OCI-LY7 (cell line): ENCODE data around the gene DCC. TPM values are rescaled to one million over a fixed set of nuclear protein-coding genes. Genes with fewer than 3 reads are reported as not detected.

Experiments used
- BruUV-seq: library from RNA; stranded (reverse); fragments of 400-500 nt; replicated peaks from 2 replicates; lab custom pipeline; 2021; lab: Mats Ljungman, UMichigan
- CTCF ChIA-PET: fragments of 300-600 bp; sonication (Branson Sonifier 250); formaldehyde crosslinking; loops from one replicate; lab custom pipeline; 2022; ENCODE audit warnings: antibody characterized with exemption; ENCODE audit not compliant: unreplicated experiment; lab: Charles Lee
- POLR2A ChIA-PET: fragments of 300-600 bp; sonication (Branson Sonifier 250); formaldehyde crosslinking; loops from one replicate; lab custom pipeline; 2022; ENCODE audit warnings: antibody characterized with exemption; lab: Charles Lee
- DNase-seq: peaks from one replicate; pipeline ENCODE4 v3.0.0-alpha.2; 2015; ENCODE audit warnings: low spot score
- H2AFZ ChIP-seq: fragments of 200-600 bp; sonication (generic), shearing (Covaris generic); 2 replicates; pipeline ENCODE4 v1.6.1; 2014; ENCODE audit warnings: mild to moderate bottlenecking, antibody characterized with exemption, low read length, moderate library complexity
- H3K27ac ChIP-seq: fragments of 200-600 bp; sonication (generic); 2 replicates; pipeline ENCODE4 v1.5.1; 2014; ENCODE audit warnings: mixed run types, low read depth, mild to moderate bottlenecking, moderate library complexity, low read length, inconsistent platforms; ENCODE audit not compliant: poor library complexity, severe bottlenecking
- H3K36me3 ChIP-seq: fragments of 200-600 bp; sonication (generic); 2 replicates; pipeline ENCODE4 v1.6.1; 2014; ENCODE audit warnings: mild to moderate bottlenecking, antibody characterized with exemption, low read length, moderate library complexity, mixed read lengths; ENCODE audit not compliant: insufficient read depth
- H3K4me1 ChIP-seq: fragments of 200-600 bp; sonication (generic); 2 replicates; pipeline ENCODE4 v1.5.1; 2014; ENCODE audit warnings: mild to moderate bottlenecking, low read length; ENCODE audit not compliant: insufficient read depth, poor library complexity, severe bottlenecking
- H3K4me2 ChIP-seq: fragments of 200-600 bp; sonication (generic); 2 replicates; pipeline ENCODE4 v1.6.1; 2014; ENCODE audit warnings: mild to moderate bottlenecking, low read length
- H3K4me3 ChIP-seq: fragments of 200-600 bp; sonication (generic); 2 replicates; pipeline ENCODE4 v1.5.1; 2014; ENCODE audit warnings: mild to moderate bottlenecking, low read depth, low read length; ENCODE audit not compliant: poor library complexity, severe bottlenecking
- H3K79me2 ChIP-seq: fragments of 200-600 bp; sonication (generic); 2 replicates; pipeline ENCODE4 v1.6.1; 2016; ENCODE audit warnings: low read depth, mild to moderate bottlenecking, low read length, moderate library complexity, mixed read lengths; ENCODE audit not compliant: insufficient read depth
- H3K9me2 ChIP-seq: fragments of 200-600 bp; sonication (generic); 2 replicates; pipeline ENCODE4 v1.6.1; 2016; ENCODE audit warnings: mild to moderate bottlenecking, low read length, mixed read lengths; ENCODE audit not compliant: insufficient read depth
- H3K9me3 ChIP-seq: fragments of 200-600 bp; sonication (generic); 2 replicates; pipeline ENCODE4 v1.6.1; 2014; ENCODE audit warnings: mild to moderate bottlenecking, mixed run types, low read length, mixed read lengths
- H4K20me1 ChIP-seq: fragments of 200-600 bp; sonication (generic); 2 replicates; pipeline ENCODE4 v1.6.1; 2014; ENCODE audit warnings: mild to moderate bottlenecking, antibody characterized with exemption, low read length, moderate library complexity, mixed read lengths; ENCODE audit not compliant: insufficient read depth
- CTCF ChIP-seq: fragments of 200-600 bp; sonication (generic); conservative IDR thresholded peaks from 2 replicates; pipeline ENCODE4 v1.5.1; 2014; ENCODE audit warnings: mild to moderate bottlenecking, antibody characterized with exemption, low read length, moderate library complexity, mixed read lengths
- EZH2phosphoT487 ChIP-seq: fragments of 200-600 bp; sonication (generic); IDR thresholded peaks from 2 replicates; pipeline ENCODE4 v1.6.1; 2018; ENCODE audit warnings: low read depth, borderline replicate concordance, mild to moderate bottlenecking, mixed run types, antibody characterized with exemption, low read length, moderate library complexity, mixed read lengths
- intact Hi-C: fragments of 100-400 bp; cut with micrococcal nuclease; formaldehyde crosslinking; loops from one replicate; pipeline ENCODE4 v1.10.0; 2022; ENCODE audit not compliant: unreplicated experiment
- total RNA-seq, 2 experiments: library from RNA; depleted of rRNA in 1 of 2; stranded (reverse); fragments of >200 nt in 1 of 2; shearing (Covaris generic) in 1 of 2; gene quantifications; 2 replicates each; pipeline ENCODE4 v1.2.3, GENCODE V29; 2014 to 2022

The DCC gene
- total RNA-seq, 2 experiments from 2014 or later = not detected

- DNase-seq = no peak
- TF ChIP-seq EZH2phosphoT487 = no peak
- H3K4me1 ChIP-seq = no peaks in the 10 kb centered on the region
- BruUV-seq = no TSS peak
- CTCF ChIA-PET = no interaction called here
- H3K4me3 ChIP-seq = no peak overlapping the region
- H3K9me3 ChIP-seq = no peaks in the 10 kb centered on the region
- no peaks in the 10 kb centered on the region for H3K36me3 ChIP-seq
- no peaks in the 10 kb centered on the region for H4K20me1 ChIP-seq
- no peak overlapping the region for H3K4me2 ChIP-seq
- H2AFZ ChIP-seq = no peak overlapping the region
- no peaks in the 10 kb centered on the region for H3K9me2 ChIP-seq
- intact Hi-C loops = no loop called here
- H3K27ac ChIP-seq = no peak overlapping the region
- POLR2A ChIA-PET = no interaction called here
- no peaks in the 10 kb centered on the region for H3K79me2 ChIP-seq
Observed at GRCh38 chr18:53253789-53254188, 913.8 kb downstream of the DCC start.

- no TSS peak for BruUV-seq
- Histone ChIP-seq H3K36me3 (no peaks in the 10 kb centered on the region), H3K79me2 (no peaks in the 10 kb centered on the region), H4K20me1 (no peaks in the 10 kb centered on the region), H3K4me1 (no peaks in the 10 kb centered on the region), H3K9me2 (no peaks in the 10 kb centered on the region), H2AFZ (no peak overlapping the region), H3K4me3 (no peak overlapping the region), H3K9me3 (no peaks in the 10 kb centered on the region), H3K27ac (no peak overlapping the region), H3K4me2 (no peak overlapping the region)
- ChIA-PET CTCF (no interaction called here), POLR2A (no interaction called here)
- TF ChIP-seq EZH2phosphoT487 (no peak), CTCF (no peak)
- intact Hi-C loops = no loop called here
- DNase-seq = no peak
Observed at GRCh38 chr18:53254265-53254664, 914.3 kb downstream of the DCC start.

GRCh38 chr18:53261241-53261640 is 921.2 kb downstream of the DCC start:
- BruUV-seq = no TSS peak
- Histone ChIP-seq H3K9me3 (no peaks in the 10 kb centered on the region), H3K9me2 (no peaks in the 10 kb centered on the region), H3K4me1 (no peaks in the 10 kb centered on the region), H3K27ac (no peak overlapping the region), H3K36me3 (no peaks in the 10 kb centered on the region), H2AFZ (no peak overlapping the region), H3K79me2 (no peaks in the 10 kb centered on the region), H3K4me2 (no peak overlapping the region), H4K20me1 (no peaks in the 10 kb centered on the region), H3K4me3 (no peak overlapping the region)
- no peak for DNase-seq
- ChIA-PET CTCF (no interaction called here), POLR2A (no interaction called here)
- intact Hi-C loops = no loop called here
- TF ChIP-seq CTCF (no peak), EZH2phosphoT487 (no peak)
